ENCODE results near the gene FLNC.

Gene FLNC

DNA sequence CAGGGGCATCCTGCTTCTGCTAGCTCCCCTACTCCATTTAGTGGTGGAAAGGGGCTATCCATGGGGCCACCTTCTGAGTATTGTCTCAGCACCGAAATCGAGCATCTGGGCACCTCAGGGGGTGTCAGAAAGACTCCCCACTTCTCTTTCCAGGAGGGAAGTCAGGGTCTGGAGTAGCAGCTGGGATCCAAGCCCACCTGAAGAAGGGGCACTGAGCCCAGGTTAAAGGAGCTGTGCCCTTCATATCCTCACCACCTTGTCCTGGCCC is 2.6 kb downstream of the FLNC start:
- ATAC-seq (ENCODE audit: low read depth) (no peak), DNase-seq (ENCODE audit: low spot score in 2 of 2) (no peak)
- no peaks in the 10 kb centered on the region for H3K9me3 Mint-ChIP-seq
- H3K36me3 Mint-ChIP-seq: no peaks in the 10 kb centered on the region
- no peak overlapping the region for H3K27ac Mint-ChIP-seq
- H3K27me3 Mint-ChIP-seq: peaks cover 16% of the 10 kb centered on the region
- H3K4me1 Mint-ChIP-seq: peaks cover 14% of the 10 kb centered on the region
- H3K4me3 Mint-ChIP-seq: no peak overlapping the region

DNA sequence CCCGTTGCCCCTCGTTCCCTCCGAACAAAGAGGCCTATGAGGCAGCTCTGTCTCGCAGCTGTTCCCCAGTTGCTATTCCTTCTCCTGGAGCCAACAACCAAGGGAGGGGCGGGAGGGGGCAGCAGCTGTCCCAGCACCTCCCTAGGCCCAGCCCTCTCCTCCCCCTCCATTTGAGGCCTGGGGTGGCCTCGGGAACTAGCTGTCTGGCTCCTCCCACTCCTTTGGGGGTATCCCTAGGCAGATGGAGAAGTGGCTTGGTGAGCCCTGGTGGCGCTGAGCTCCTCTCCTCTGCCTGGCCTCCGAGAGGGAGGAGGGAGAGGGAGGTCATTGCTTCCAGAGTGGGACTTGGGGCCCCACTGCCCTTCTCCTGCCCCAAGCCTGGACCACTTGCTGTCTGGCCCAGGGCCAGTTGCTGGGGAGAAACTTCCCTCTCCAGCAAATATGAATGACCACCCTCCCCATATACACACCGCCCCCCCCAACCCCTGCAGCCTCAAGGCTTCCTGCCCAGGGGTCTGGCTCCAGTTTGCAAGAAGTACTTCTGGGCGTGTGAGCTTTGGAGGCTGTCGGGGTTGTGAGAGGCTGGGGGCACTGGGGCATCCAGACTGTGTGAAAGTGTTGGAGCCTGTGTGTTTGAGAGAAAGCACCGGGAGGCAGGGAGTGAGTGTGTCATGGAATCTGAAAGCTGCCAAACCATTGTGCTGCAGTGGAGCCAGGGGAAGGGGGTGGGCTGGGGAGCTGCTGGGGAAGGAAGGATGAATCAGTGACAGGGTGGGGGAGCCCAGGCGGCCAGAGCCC is 3.1 kb downstream of the FLNC start:
- Mint-ChIP-seq H3K4me3 (no peak overlapping the region), H3K27me3 (peaks cover 13% of the 10 kb centered on the region), H3K27ac (no peak overlapping the region), H3K36me3 (no peaks in the 10 kb centered on the region), H3K4me1 (peaks cover 14% of the 10 kb centered on the region), H3K9me3 (no peaks in the 10 kb centered on the region)
- no peak for ATAC-seq (ENCODE audit: low read depth)
- DNase-seq (ENCODE audit: low spot score in 2 of 2): no peak

DNA sequence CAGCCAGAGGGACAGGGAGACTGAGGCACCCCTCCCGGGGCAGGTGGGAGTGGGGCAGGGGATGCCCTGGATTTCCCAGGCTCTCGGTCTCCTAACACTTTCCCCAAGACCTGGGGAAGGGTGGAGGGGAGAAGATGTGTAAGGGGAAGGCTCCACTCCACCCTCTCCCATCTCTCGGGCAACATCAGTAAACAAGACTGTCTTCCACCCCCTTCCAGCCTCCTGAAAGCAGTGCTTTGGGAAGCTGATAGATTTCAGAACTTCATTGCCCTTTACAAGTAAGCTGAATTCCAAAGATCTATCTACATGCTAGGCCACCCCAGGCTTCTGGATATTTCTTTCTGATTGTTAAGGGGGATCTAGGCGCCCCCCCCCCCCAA is 3.7 kb downstream of the FLNC start:
- no peak for DNase-seq (ENCODE audit: low spot score in 2 of 2)
- H3K36me3 Mint-ChIP-seq: no peaks in the 10 kb centered on the region
- no peak for ATAC-seq (ENCODE audit: low read depth)
- no peak overlapping the region for H3K4me3 Mint-ChIP-seq
- no peaks in the 10 kb centered on the region for H3K9me3 Mint-ChIP-seq
- no peak overlapping the region for H3K27ac Mint-ChIP-seq
- peaks cover 14% of the 10 kb centered on the region for H3K4me1 Mint-ChIP-seq
- H3K27me3 Mint-ChIP-seq: peaks cover 13% of the 10 kb centered on the region

DNA sequence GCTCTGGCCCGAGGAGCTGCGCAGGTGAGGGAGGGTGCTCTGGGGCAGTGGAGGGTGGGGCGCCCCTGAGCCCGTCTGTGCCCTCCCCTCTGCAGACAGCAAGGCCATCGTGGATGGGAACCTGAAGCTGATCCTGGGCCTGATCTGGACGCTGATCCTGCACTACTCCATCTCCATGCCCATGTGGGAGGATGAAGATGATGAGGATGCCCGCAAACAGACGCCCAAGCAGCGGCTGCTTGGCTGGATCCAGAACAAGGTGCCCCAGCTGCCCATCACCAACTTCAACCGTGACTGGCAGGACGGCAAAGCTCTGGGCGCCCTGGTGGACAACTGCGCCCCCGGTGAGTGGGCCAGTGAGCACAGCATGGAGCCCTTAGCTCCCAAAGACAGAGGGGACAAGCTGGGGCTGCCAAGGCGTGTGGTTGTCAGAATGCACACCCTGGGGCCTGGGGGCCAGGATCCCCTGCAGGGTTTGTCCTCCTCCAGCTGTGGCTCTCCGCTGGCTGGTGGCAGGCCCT is 5.1 kb downstream of the FLNC start:
- Mint-ChIP-seq H3K27ac (no peak overlapping the region), H3K9me3 (no peaks in the 10 kb centered on the region), H3K36me3 (no peaks in the 10 kb centered on the region), H3K4me1 (peaks cover 8% of the 10 kb centered on the region), H3K4me3 (no peak overlapping the region), H3K27me3 (peaks cover 6% of the 10 kb centered on the region)
- ATAC-seq (ENCODE audit: low read depth): no peak
- no peak for DNase-seq (ENCODE audit: low spot score in 2 of 2)

- Mint-ChIP-seq H3K27ac (no peak overlapping the region), H3K4me1 (peaks cover 5% of the 10 kb centered on the region), H3K27me3 (peaks cover 3% of the 10 kb centered on the region), H3K4me3 (no peak overlapping the region), H3K9me3 (no peaks in the 10 kb centered on the region), H3K36me3 (no peaks in the 10 kb centered on the region)
- no peak for DNase-seq (ENCODE audit: low spot score in 2 of 2)
- ATAC-seq (ENCODE audit: low read depth): no peak
Observed at GRCh38 chr7:128835790-128836641, 5.8 kb downstream of the FLNC start.

DNA sequence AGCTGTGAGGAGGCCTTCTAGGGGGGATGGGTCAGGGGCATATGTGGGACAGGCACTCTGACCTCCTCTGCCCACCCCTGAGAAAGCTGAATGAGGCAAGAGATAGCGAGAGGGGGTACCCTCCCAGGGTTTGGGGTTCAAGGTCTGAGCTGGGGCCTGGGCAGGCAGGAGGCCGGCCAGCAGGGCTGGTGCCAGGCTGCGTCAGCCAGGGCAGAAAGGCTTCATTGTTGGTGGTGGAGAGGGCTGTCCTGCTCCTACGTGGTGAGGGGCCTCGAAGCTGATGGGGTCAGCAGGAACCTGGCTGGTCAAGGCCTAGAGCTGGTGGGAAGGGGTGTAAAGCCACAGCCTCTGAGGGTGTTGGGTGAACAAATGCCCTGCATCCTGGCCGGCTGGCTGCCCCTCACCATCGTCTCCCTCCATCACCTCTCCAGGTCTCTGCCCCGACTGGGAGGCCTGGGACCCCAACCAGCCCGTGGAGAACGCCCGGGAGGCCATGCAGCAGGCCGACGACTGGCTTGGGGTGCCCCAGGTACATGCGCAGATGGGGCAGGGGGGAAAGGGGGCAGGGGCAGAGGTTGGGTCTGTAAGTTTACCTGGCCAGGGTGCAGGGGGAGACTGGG is 6.6 kb downstream of the FLNC start:
- H3K9me3 Mint-ChIP-seq: no peaks in the 10 kb centered on the region
- peaks cover 3% of the 10 kb centered on the region for H3K27me3 Mint-ChIP-seq
- DNase-seq (ENCODE audit: low spot score in 2 of 2): no peak
- no peak overlapping the region for H3K27ac Mint-ChIP-seq
- H3K36me3 Mint-ChIP-seq: no peaks in the 10 kb centered on the region
- H3K4me3 Mint-ChIP-seq: no peak overlapping the region
- peaks cover 3% of the 10 kb centered on the region for H3K4me1 Mint-ChIP-seq
- no peak for ATAC-seq (ENCODE audit: low read depth)

GRCh38 chr7:128837521-128837921 is 7.3 kb downstream of the FLNC start:
- H3K9me3 Mint-ChIP-seq: no peaks in the 10 kb centered on the region
- no peaks in the 10 kb centered on the region for H3K36me3 Mint-ChIP-seq
- peaks cover 8% of the 10 kb centered on the region for H3K4me1 Mint-ChIP-seq
- ATAC-seq (ENCODE audit: low read depth) (no peak), DNase-seq (ENCODE audit: low spot score in 2 of 2) (no peak)
- peaks cover 3% of the 10 kb centered on the region for H3K27me3 Mint-ChIP-seq
- no peak overlapping the region for H3K4me3 Mint-ChIP-seq
- H3K27ac Mint-ChIP-seq: no peak overlapping the region

DNA sequence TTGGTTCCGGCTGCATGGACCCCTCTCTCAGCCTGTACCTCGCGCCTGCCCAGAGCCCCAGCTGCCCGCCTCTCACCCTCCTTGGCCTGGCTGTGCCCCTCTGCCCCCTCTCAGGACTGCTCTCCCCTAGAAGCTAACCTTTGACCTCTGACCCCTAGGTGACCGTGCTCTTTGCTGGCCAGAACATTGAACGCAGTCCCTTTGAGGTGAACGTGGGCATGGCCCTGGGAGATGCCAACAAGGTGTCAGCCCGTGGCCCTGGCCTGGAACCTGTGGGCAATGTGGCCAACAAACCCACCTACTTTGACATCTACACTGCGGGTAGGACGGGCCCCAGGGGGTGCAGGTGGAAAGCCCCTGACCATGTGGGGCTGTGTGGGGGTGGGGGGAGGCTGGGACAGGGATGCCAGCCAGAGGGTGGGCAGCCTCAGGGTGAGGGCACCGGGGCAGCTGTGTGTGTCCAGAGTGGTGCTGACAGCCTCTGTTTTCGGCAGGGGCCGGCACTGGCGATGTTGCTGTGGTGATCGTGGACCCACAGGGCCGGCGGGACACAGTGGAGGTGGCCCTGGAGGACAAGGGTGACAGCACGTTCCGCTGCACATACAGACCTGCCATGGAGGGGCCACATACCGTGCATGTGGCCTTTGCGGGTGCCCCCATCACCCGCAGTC is 8.0 kb downstream of the FLNC start:
- Mint-ChIP-seq H3K4me3 (no peak overlapping the region), H3K27ac (no peak overlapping the region), H3K4me1 (peaks cover 8% of the 10 kb centered on the region), H3K36me3 (no peaks in the 10 kb centered on the region), H3K9me3 (no peaks in the 10 kb centered on the region), H3K27me3 (peaks cover 3% of the 10 kb centered on the region)
- DNase-seq (ENCODE audit: low spot score in 2 of 2): no peak
- ATAC-seq (ENCODE audit: low read depth): no peak

- no peak for ATAC-seq (ENCODE audit: low read depth)
- peaks cover 3% of the 10 kb centered on the region for H3K27me3 Mint-ChIP-seq
- no peak for DNase-seq (ENCODE audit: low spot score in 2 of 2)
- no peaks in the 10 kb centered on the region for H3K36me3 Mint-ChIP-seq
- peaks cover 8% of the 10 kb centered on the region for H3K4me1 Mint-ChIP-seq
- H3K4me3 Mint-ChIP-seq: no peak overlapping the region
- no peak overlapping the region for H3K27ac Mint-ChIP-seq
- no peaks in the 10 kb centered on the region for H3K9me3 Mint-ChIP-seq
Observed at GRCh38 chr7:128838981-128839731, 8.9 kb downstream of the FLNC start.

GRCh38 chr7:128839751-128840177 is 9.6 kb downstream of the FLNC start:
- Mint-ChIP-seq H3K4me3 (no peak overlapping the region), H3K27me3 (peaks cover 2% of the 10 kb centered on the region), H3K9me3 (no peaks in the 10 kb centered on the region), H3K4me1 (peaks cover 8% of the 10 kb centered on the region), H3K27ac (no peak overlapping the region), H3K36me3 (no peaks in the 10 kb centered on the region)
- no peak for ATAC-seq (ENCODE audit: low read depth)
- DNase-seq (ENCODE audit: low spot score in 2 of 2): no peak

DNA sequence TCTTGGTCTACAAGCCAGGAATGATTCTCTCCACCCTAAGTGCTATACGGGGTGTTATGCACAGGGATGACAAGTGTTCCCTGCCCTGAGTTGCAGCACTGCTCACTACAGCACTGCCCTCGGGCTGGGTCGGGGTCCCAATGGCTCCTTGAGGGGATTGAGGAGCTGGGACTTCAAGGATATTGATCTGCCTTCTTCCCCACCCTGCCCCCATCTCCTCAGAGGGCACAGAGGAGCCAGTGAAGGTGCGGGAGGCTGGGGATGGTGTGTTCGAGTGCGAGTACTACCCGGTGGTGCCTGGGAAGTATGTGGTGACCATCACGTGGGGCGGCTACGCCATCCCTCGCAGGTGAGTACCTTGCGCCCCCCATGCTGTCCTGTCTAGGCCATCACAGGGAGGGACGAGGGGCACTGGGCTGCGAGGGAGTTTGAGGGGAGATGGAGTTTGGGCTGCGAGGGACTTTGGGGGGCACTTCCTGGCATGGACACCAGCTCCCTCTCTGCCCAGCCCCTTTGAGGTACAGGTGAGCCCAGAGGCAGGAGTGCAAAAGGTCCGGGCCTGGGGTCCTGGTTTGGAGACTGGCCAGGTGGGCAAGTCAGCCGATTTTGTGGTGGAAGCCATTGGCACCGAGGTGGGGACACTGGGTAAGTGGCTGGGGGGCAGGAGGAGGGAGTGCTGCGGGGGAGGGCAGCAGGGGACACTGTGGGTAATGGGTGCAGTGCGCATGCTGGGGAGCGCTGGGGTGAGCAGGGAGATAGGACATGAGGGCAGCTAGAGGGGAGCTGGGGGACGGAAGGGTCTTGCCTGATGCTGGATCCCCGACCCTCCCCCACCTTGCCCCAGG is 10.3 kb downstream of the FLNC start:
- H3K36me3 Mint-ChIP-seq: no peaks in the 10 kb centered on the region
- H3K4me3 Mint-ChIP-seq: no peak overlapping the region
- peak overlapping the region; percentile 62 for H3K27ac Mint-ChIP-seq
- H3K4me1 Mint-ChIP-seq: peaks cover 8% of the 10 kb centered on the region
- H3K9me3 Mint-ChIP-seq: no peaks in the 10 kb centered on the region
- peaks cover 4% of the 10 kb centered on the region for H3K27me3 Mint-ChIP-seq
- ATAC-seq (ENCODE audit: low read depth) (no peak), DNase-seq (ENCODE audit: low spot score in 2 of 2) (no peak)

GRCh38 chr7:128841171-128841690 is 11.0 kb downstream of the FLNC start:
- Mint-ChIP-seq H3K27ac (peak overlapping the region; percentile 62), H3K27me3 (peaks cover 4% of the 10 kb centered on the region), H3K4me1 (peaks cover 8% of the 10 kb centered on the region), H3K36me3 (no peaks in the 10 kb centered on the region), H3K4me3 (no peak overlapping the region), H3K9me3 (no peaks in the 10 kb centered on the region)
- DNase-seq (ENCODE audit: low spot score in 2 of 2): peak; percentile 30 to 56
- peak; percentile 92 for ATAC-seq (ENCODE audit: low read depth)

All from memory B cell (primary cell).